H1 (cell line): ENCODE measurements around the gene GPT2. TPM values are rescaled to one million over a fixed set of nuclear protein-coding genes. Genes with fewer than 3 reads are reported as not detected.

Experiments
- CTCF ChIA-PET: fragments of 300-600 bp; sonication (Branson Sonifier 250); formaldehyde crosslinking; loops from one replicate; lab custom pipeline; 2021; ENCODE audit not compliant: partially characterized antibody; lab: Charles Lee
- POLR2A ChIA-PET: fragments of 300-600 bp; sonication (Branson Sonifier 250); formaldehyde crosslinking; loops from one replicate; lab custom pipeline; 2021; ENCODE audit warnings: inconsistent platforms; ENCODE audit not compliant: partially characterized antibody; lab: Charles Lee
- DNase-seq, 2 experiments: peaks; one replicate each; pipeline versions ENCODE4 v3.0.0 to v3.0.0-alpha.2; 2010 to 2022; ENCODE audit warnings: low spot score in 2 of 2, low read depth in 1 of 2, mixed read lengths in 1 of 2
- FAIRE-seq: peaks from 2 replicates; lab custom pipeline; 2011; peaks lifted over from hg19 to GRCh38; lab: Jason Lieb, UNC
- H2AFZ ChIP-seq: 2 replicates; pipeline ENCODE4 v1.8.1; 2012; ENCODE audit warnings: low read length, inconsistent platforms
- H2AK5ac ChIP-seq: 2 replicates; pipeline ENCODE4 v1.6.1; 2013; ENCODE audit warnings: low read depth, low read length
- H2BK120ac ChIP-seq: replicated peaks from 2 replicates; pipeline ENCODE3; 2013; ENCODE audit warnings: low read depth, low read length, inconsistent platforms
- H2BK12ac ChIP-seq: 2 replicates; pipeline ENCODE4 v1.6.1; 2013; ENCODE audit warnings: low read depth, low read length
- H2BK15ac ChIP-seq: 2 replicates; pipeline ENCODE4 v1.6.1; 2013; ENCODE audit warnings: low read length
- H2BK20ac ChIP-seq: 2 replicates; pipeline ENCODE4 v1.6.1; 2013; ENCODE audit warnings: low read length
- H2BK5ac ChIP-seq: 2 replicates; pipeline ENCODE4 v1.6.1; 2013; ENCODE audit warnings: low read depth, low read length
- H3K14ac ChIP-seq: 2 replicates; pipeline ENCODE4 v1.6.1; 2013; ENCODE audit warnings: inconsistent platforms; ENCODE audit not compliant: insufficient read length
- H3K18ac ChIP-seq: 2 replicates; pipeline ENCODE4 v1.6.1; 2013; ENCODE audit warnings: low read length; ENCODE audit errors: extremely low read depth
- H3K23ac ChIP-seq: 2 replicates; pipeline ENCODE4 v1.6.1; 2013; ENCODE audit warnings: inconsistent platforms; ENCODE audit not compliant: insufficient read length
- H3K23me2 ChIP-seq: 2 replicates; pipeline ENCODE4 v1.6.1; 2013; ENCODE audit warnings: low read depth, low read length
- H3K27ac ChIP-seq: 2 replicates; pipeline ENCODE4 v1.6.1; 2011; ENCODE audit warnings: low read depth, low read length, inconsistent platforms
- H3K27me3 ChIP-seq, 4 experiments: replicated peaks in 1 of 4; 1 replicate in 1 of 4; 2 replicates in 3 of 4; pipeline versions ENCODE4 v1.6.1 to v1.8.1; 2011 to 2013; ENCODE audit warnings: low read length in 3 of 4, mild to moderate bottlenecking in 3 of 4, inconsistent platforms in 2 of 4, mixed read lengths in 2 of 4, moderate library complexity in 1 of 4; ENCODE audit not compliant: control insufficient read depth in 3 of 4, insufficient read depth in 3 of 4; ENCODE audit errors: extremely low read depth in 1 of 4
- H3K36me3 ChIP-seq, 4 experiments: 2 replicates each; pipeline versions ENCODE4 v1.6.1 to v1.8.1; 2011 to 2013; ENCODE audit warnings: mild to moderate bottlenecking in 4 of 4, low read length in 3 of 4, moderate library complexity in 2 of 4, control low read depth in 1 of 4, inconsistent platforms in 1 of 4; ENCODE audit not compliant: insufficient read depth in 4 of 4, control insufficient read depth in 2 of 4
- H3K4ac ChIP-seq: replicated peaks from 2 replicates; pipeline ENCODE3; 2013; ENCODE audit warnings: low read length, low read depth, mixed read lengths, inconsistent platforms; ENCODE audit not compliant: insufficient read length
- H3K4me1 ChIP-seq, 4 experiments: replicated peaks in 1 of 4; 1 replicate in 1 of 4; 2 replicates in 3 of 4; pipeline versions ENCODE4 v1.6.1 to v1.8.1; 2011 to 2013; ENCODE audit warnings: low read length in 3 of 4, inconsistent platforms in 2 of 4, mixed read lengths in 1 of 4; ENCODE audit not compliant: insufficient read depth in 4 of 4, control insufficient read depth in 3 of 4
- H3K4me2 ChIP-seq, 2 experiments: 2 replicates each; pipeline versions ENCODE4 v1.6.1 to v1.8.1; 2011 to 2013; ENCODE audit warnings: low read depth in 2 of 2, low read length in 2 of 2, control low read depth in 1 of 2, inconsistent platforms in 1 of 2, mild to moderate bottlenecking in 1 of 2; ENCODE audit not compliant: insufficient read depth in 1 of 2
- H3K4me3 ChIP-seq, 4 experiments: fragments of 200-600, 300-600 bp in 1 of 4; sonication (generic), shearing (Covaris generic), sonication (Bioruptor Twin) in 1 of 4; 2 replicates each; pipeline versions ENCODE4 v1.5.1 to v1.8.1; 2011 to 2016; ENCODE audit warnings: low read length in 4 of 4, low read depth in 3 of 4, control low read depth in 2 of 4, inconsistent platforms in 2 of 4, mild to moderate bottlenecking in 2 of 4, mixed read lengths in 1 of 4, moderate library complexity in 1 of 4; ENCODE audit not compliant: insufficient read depth in 2 of 4; ENCODE audit errors: extremely low read depth in 1 of 4
- H3K56ac ChIP-seq: replicated peaks from 2 replicates; pipeline ENCODE3; 2013; ENCODE audit warnings: low read depth, mild to moderate bottlenecking, mixed read lengths, low read length, inconsistent platforms; ENCODE audit not compliant: insufficient read length
- H3K79me1 ChIP-seq: 2 replicates; pipeline ENCODE4 v1.6.1; 2013; ENCODE audit warnings: low read depth, low read length, control low read depth
- H3K79me2 ChIP-seq, 2 experiments: 2 replicates each; pipeline versions ENCODE4 v1.6.1 to v1.8.1; 2012 to 2013; ENCODE audit warnings: low read length in 2 of 2, mild to moderate bottlenecking in 2 of 2, inconsistent platforms in 1 of 2; ENCODE audit not compliant: insufficient read depth in 2 of 2, control insufficient read depth in 1 of 2
- H3K9ac ChIP-seq, 4 experiments: replicated peaks in 1 of 4; 1 replicate in 1 of 4; 2 replicates in 3 of 4; pipeline versions ENCODE4 v1.6.1 to v1.8.1; 2011 to 2013; ENCODE audit warnings: low read depth in 3 of 4, low read length in 3 of 4, control low read depth in 2 of 4, mild to moderate bottlenecking in 2 of 4, moderate library complexity in 2 of 4, inconsistent platforms in 1 of 4; ENCODE audit errors: extremely low read depth in 1 of 4
- H3K9me3 ChIP-seq, 2 experiments: 2 replicates each; pipeline versions ENCODE4 v1.6.1 to v1.8.1; 2012 to 2013; ENCODE audit warnings: mild to moderate bottlenecking in 2 of 2, moderate library complexity in 2 of 2, control low read depth in 1 of 2, inconsistent platforms in 1 of 2, low read depth in 1 of 2, low read length in 1 of 2, mixed read lengths in 1 of 2; ENCODE audit not compliant: insufficient read depth in 2 of 2
- H4K20me1 ChIP-seq, 2 experiments: replicated peaks in 1 of 2; 2 replicates each; pipeline versions ENCODE3 to v1.8.1; 2011 to 2013; ENCODE audit warnings: inconsistent platforms in 2 of 2, low read length in 2 of 2, mild to moderate bottlenecking in 1 of 2; ENCODE audit not compliant: insufficient read depth in 2 of 2, control insufficient read depth in 1 of 2
- H4K5ac ChIP-seq: 2 replicates; pipeline ENCODE4 v1.6.1; 2013; ENCODE audit warnings: low read length, low read depth, mixed read lengths, inconsistent platforms; ENCODE audit not compliant: insufficient read length
- H4K8ac ChIP-seq: 2 replicates; pipeline ENCODE4 v1.8.0; 2013; ENCODE audit warnings: mild to moderate bottlenecking, moderate library complexity, low read length, inconsistent platforms; ENCODE audit not compliant: insufficient read depth; ENCODE audit errors: extremely low read depth
- H4K91ac ChIP-seq: replicated peaks from 2 replicates; pipeline ENCODE3; 2013; ENCODE audit warnings: low read length, mixed read lengths, inconsistent platforms; ENCODE audit not compliant: insufficient read length
- CBX8 ChIP-seq: fragments of 300-800, 300-1000 bp; sonication (generic); IDR thresholded peaks from 2 replicates; pipeline ENCODE4 v1.7.1; 2016; ENCODE audit warnings: low read depth, low read length, borderline replicate concordance
- GABPA ChIP-seq: IDR thresholded peaks from 2 replicates; pipeline ENCODE4 v1.6.1; 2011; ENCODE audit warnings: mild to moderate bottlenecking, low read length, moderate library complexity, borderline replicate concordance; ENCODE audit not compliant: insufficient read depth
- KDM5A ChIP-seq: fragments of 200-600 bp; IDR thresholded peaks from 2 replicates; pipeline ENCODE4 v1.7.1; 2012; ENCODE audit warnings: mild to moderate bottlenecking, low read length, inconsistent platforms, mixed read lengths
- NANOG ChIP-seq: IDR thresholded peaks from 2 replicates; pipeline ENCODE4 v1.6.1; 2011; ENCODE audit warnings: low read length, low read depth, mild to moderate bottlenecking, inconsistent platforms; ENCODE audit not compliant: insufficient read depth, poor library complexity, severe bottlenecking
- PHF8 ChIP-seq: fragments of 200-600 bp; sonication (generic); conservative IDR thresholded peaks from 2 replicates; pipeline ENCODE4 v1.7.1; 2012; ENCODE audit warnings: low read depth, mild to moderate bottlenecking, inconsistent platforms, low read length, moderate library complexity
- POU5F1 ChIP-seq: IDR thresholded peaks from 2 replicates; pipeline ENCODE4 v1.6.1; 2011; ENCODE audit warnings: low read depth, mild to moderate bottlenecking, low read length, moderate library complexity
- RFX5 ChIP-seq: IDR thresholded peaks from 2 replicates; pipeline ENCODE4 v1.6.1; 2011; ENCODE audit warnings: low read depth, low read length, improper control_type of control experiment, borderline replicate concordance
- SIX5 ChIP-seq: IDR thresholded peaks from 2 replicates; pipeline ENCODE4 v1.6.1; 2011; ENCODE audit warnings: mild to moderate bottlenecking, low read depth, low read length
- YY1 ChIP-seq: IDR thresholded peaks from 2 replicates; pipeline ENCODE4 v1.6.1; 2011; ENCODE audit warnings: low read depth, mild to moderate bottlenecking, low read length
- WGBS, 2 experiments: shearing (Covaris generic) in 1 of 2; methylation state at CpG; one replicate each; pipeline versions ENCODE4 v1.1.6 to v1.1.7; 2013 to 2015; ENCODE audit warnings: low lambda C conversion rate in 2 of 2, mixed read lengths in 2 of 2, inconsistent platforms in 1 of 2, low coverage in 1 of 2, missing lambda C conversion rate in 1 of 2; ENCODE audit not compliant: insufficient replicate concordance in 2 of 2, insufficient coverage in 1 of 2, insufficient read length in 1 of 2; ENCODE audit errors: extremely low coverage in 1 of 2, missing lambda C conversion rate in 1 of 2; 5-methylcytosine and 5-hydroxymethylcytosine counted together
- polyA plus RNA-seq, 7 experiments: library from polyadenylated mRNA; depleted of rRNA in 3 of 7; stranded (reverse) in 5 of 7; unstranded in 2 of 7; fragments of >200 nt in 5 of 7; fragments of 200-250 nt in 2 of 7; gene quantifications; 1 replicate in 5 of 7; 2 replicates in 1 of 7; 4 replicates in 1 of 7; pipeline versions ENCODE4 v1.2.1 to v1.2.3, GENCODE V29; 2011 to 2013; ENCODE audit warnings: missing spikeins in 2 of 7, mixed read lengths in 2 of 7
- total RNA-seq: library from RNA; stranded (reverse); fragmentation: NEBNext Ultra II Directional; extraction: Animal tissue kit (Norgen Biotek cat#: 25700); gene quantifications from 2 replicates; pipeline ENCODE4 v1.2.1, GENCODE V29; 2021

GPT2 gene
- total and polyA plus RNA-seq, 2 of the 8 experiments (the other 6 are each of a cell fraction or from before 2014, with no cell fraction given), result 71.6 to 94.1 TPM

GRCh38 chr16:46928811-46929210 lies 44.6 kb downstream of the GPT2 start:
- H4K91ac ChIP-seq, result no peak overlapping the region
- no peak overlapping the region for H2BK5ac ChIP-seq
- no peaks in the 10 kb centered on the region for H3K27me3 ChIP-seq
- H3K56ac ChIP-seq, result no peak overlapping the region
- peaks cover 3 to 10% of the 10 kb centered on the region in 2 experiments for H4K20me1 ChIP-seq
- no peak overlapping the region for H3K4me3 ChIP-seq
- no peak overlapping the region for H3K23ac ChIP-seq
- no peak overlapping the region for H3K4me2 ChIP-seq
- no peak overlapping the region for H2AFZ ChIP-seq
- no peak overlapping the region for H3K9ac ChIP-seq
- DNase-seq, result no peak
- no peak overlapping the region for H3K18ac ChIP-seq
- H3K4ac ChIP-seq, result no peak overlapping the region
- H4K8ac ChIP-seq, result no peak overlapping the region
- no peak overlapping the region for H2AK5ac ChIP-seq
- no peak overlapping the region for H2BK15ac ChIP-seq
- no peak for TF ChIP-seq SIX5
- TF ChIP-seq POU5F1, result no peak
- TF ChIP-seq PHF8, result no peak
- TF ChIP-seq GABPA, result no peak
- no peak for TF ChIP-seq RFX5
- TF ChIP-seq YY1, result no peak
- no peak for TF ChIP-seq CBX8
- no peak for TF ChIP-seq KDM5A
- TF ChIP-seq NANOG, result no peak
- H3K36me3 ChIP-seq, result peaks cover 12 to 48% (median 40%) of the 10 kb centered on the region in 4 experiments; a peak in 7 of 8 replicates
- peaks cover 0 to 3% (median 0%) of the 10 kb centered on the region in 4 experiments; a peak in 1 of 7 replicates for H3K4me1 ChIP-seq
- no peak for FAIRE-seq
- H2BK20ac ChIP-seq, result no peak overlapping the region
- H4K5ac ChIP-seq, result no peak overlapping the region
- no peak overlapping the region for H2BK12ac ChIP-seq
- H3K27ac ChIP-seq, result no peak overlapping the region
- H3K23me2 ChIP-seq, result no peaks in the 10 kb centered on the region
- H3K14ac ChIP-seq, result no peak overlapping the region
- H2BK120ac ChIP-seq, result no peak overlapping the region
- WGBS, 2 experiments, result 87% methylated on average over 15 of the region's 15 CpGs; no CpG with 5 or more reads in 1 of the 2 experiments
- ChIA-PET POLR2A (interaction anchor here (0.6 to 18.9 kb wide), 5 partner anchors 11 to 71 kb away, joined by 5 to 321 read pairs (median 39); partner anchors contain the start of gene GPT2), CTCF (interaction anchor here (0.7 to 6.8 kb wide), 8 partner anchors 10 to 328 kb away, joined by 3 to 61 read pairs (median 4); no protein-coding TSS in a partner anchor)
- H3K9me3 ChIP-seq, result no peaks in the 10 kb centered on the region
- H3K79me2 ChIP-seq, result no peaks in the 10 kb centered on the region
- no peaks in the 10 kb centered on the region for H3K79me1 ChIP-seq
